ENCODE measurements around the gene FAM114A1.
"Not testable (repeated sequence)": the region's sequence is repeated elsewhere in the genome, so short reads cannot be mapped to it uniquely, and the experiment has no call there.

Gene FAM114A1

GRCh38 chr4:38935391-38936073, 67.9 kb downstream of the FAM114A1 start:
- DNase-seq (ENCODE audit: low read depth in 2 of 2), result no peak

- no peak for DNase-seq (ENCODE audit: low read depth in 2 of 2)
Measured at GRCh38 chr4:38939165-38939564, 71.6 kb downstream of the FAM114A1 start.

- DNase-seq (ENCODE audit: low read depth in 2 of 2), result no peak
Measured at GRCh38 chr4:38940476-38940875, 72.9 kb downstream of the FAM114A1 start.

GRCh38 chr4:38941906-38942305, 74.3 kb downstream of the FAM114A1 start:
- not testable (repeated sequence) for DNase-seq (ENCODE audit: low read depth in 2 of 2)

- DNase-seq (ENCODE audit: low read depth in 2 of 2), result no peak
Measured at GRCh38 chr4:38943343-38943742, 75.7 kb downstream of the FAM114A1 start.

- DNase-seq (ENCODE audit: low read depth in 2 of 2), result no peak
Measured at GRCh38 chr4:38944440-38944839, 76.8 kb downstream of the FAM114A1 start.

GRCh38 chr4:38946919-38947318, 79.3 kb downstream of the FAM114A1 start:
- DNase-seq (ENCODE audit: low read depth in 2 of 2), result no peak

- DNase-seq (ENCODE audit: low read depth in 2 of 2), result no peak
Measured at GRCh38 chr4:38948551-38948950, 80.9 kb downstream of the FAM114A1 start.

- no peak for DNase-seq (ENCODE audit: low read depth in 2 of 2)
Measured at GRCh38 chr4:38949411-38950051, 81.9 kb downstream of the FAM114A1 start.

- no peak for DNase-seq (ENCODE audit: low read depth in 2 of 2)
Measured at GRCh38 chr4:38950159-38950558, 82.6 kb downstream of the FAM114A1 start.

- no peak for DNase-seq (ENCODE audit: low read depth in 2 of 2)
Measured at GRCh38 chr4:38950734-38951133, 83.1 kb downstream of the FAM114A1 start.

GRCh38 chr4:38951598-38951997, 84.0 kb downstream of the FAM114A1 start:
- no peak for DNase-seq (ENCODE audit: low read depth in 2 of 2)

GRCh38 chr4:38952017-38952416, 84.4 kb downstream of the FAM114A1 start:
- no peak for DNase-seq (ENCODE audit: low read depth in 2 of 2)

GRCh38 chr4:38954727-38955126, 87.1 kb downstream of the FAM114A1 start:
- no peak for DNase-seq (ENCODE audit: low read depth in 2 of 2)

GRCh38 chr4:38955957-38956356, 88.4 kb downstream of the FAM114A1 start:
- DNase-seq (ENCODE audit: low read depth in 2 of 2), result no peak

- no peak for DNase-seq (ENCODE audit: low read depth in 2 of 2)
Measured at GRCh38 chr4:38957261-38957815, 89.7 kb downstream of the FAM114A1 start.

GRCh38 chr4:38957893-38958292, 90.3 kb downstream of the FAM114A1 start:
- DNase-seq (ENCODE audit: low read depth in 2 of 2), result no peak

GRCh38 chr4:38958453-38959190, 91.0 kb downstream of the FAM114A1 start:
- DNase-seq (ENCODE audit: low read depth in 2 of 2), result no peak

GRCh38 chr4:38959248-38959647, 91.6 kb downstream of the FAM114A1 start:
- not testable (repeated sequence) for DNase-seq (ENCODE audit: low read depth in 2 of 2)

GRCh38 chr4:38964942-38965775, 97.6 kb downstream of the FAM114A1 start:
- no peak for DNase-seq (ENCODE audit: low read depth in 2 of 2)

GRCh38 chr4:38965866-38966265, 98.3 kb downstream of the FAM114A1 start:
- DNase-seq (ENCODE audit: low read depth in 2 of 2), result no peak
